ENCODE results near the gene ERBIN. TPM values are rescaled to one million over a fixed set of nuclear protein-coding genes. Genes with fewer than 3 reads are reported as not detected.
A peak's percentile ranks its signal among the peaks of the same experiment; 100 is the strongest.

ERBIN gene
- total RNA-seq, 1 experiment from 2014 or later = 38.9 TPM

DNA sequence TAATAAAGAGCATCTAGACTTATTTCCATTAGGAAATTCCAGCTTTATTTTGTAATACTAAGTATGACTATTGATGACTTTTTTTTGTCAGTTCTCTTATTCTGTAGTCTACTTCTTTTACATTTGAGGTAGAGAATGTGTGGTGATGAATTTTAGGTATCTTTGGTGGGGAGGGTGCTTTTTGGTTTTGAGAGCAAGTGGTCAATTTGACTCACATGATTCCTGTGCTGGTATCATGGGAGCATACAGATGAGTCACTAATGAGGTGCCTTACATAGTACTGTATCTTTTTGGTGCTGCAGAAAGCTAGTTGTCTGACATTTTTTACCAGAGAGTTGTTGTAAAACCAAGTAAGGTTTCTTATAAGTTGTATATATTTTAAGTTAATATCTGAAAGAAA is 35.3 kb downstream of the ERBIN start:
- POLR2A ChIA-PET (ENCODE audit: unreplicated experiment) = no interaction called here

GRCh38 chr5:65967288-65968066 is 41.1 kb downstream of the ERBIN start:
- Histone ChIP-seq H3K9me2 (replicated peaks; ENCODE audit: low read length) (no peaks in the 10 kb centered on the region), H4K20me1 (ENCODE audit: low read length) (peaks cover 4% of the 10 kb centered on the region; the same call in 1 of the 2 replicates), H3K36me3 (ENCODE audit: low read depth, low read length) (no peaks in the 10 kb centered on the region), H3K27ac (ENCODE audit: low read length) (no peak overlapping the region), H3K9ac (ENCODE audit: low read length) (no peak overlapping the region), H2AFZ (ENCODE audit: low read length) (no peak overlapping the region), H3K4me2 (ENCODE audit: low read length) (no peak overlapping the region), H3F3A (ENCODE audit: low read length, unreplicated experiment) (no peaks in the 10 kb centered on the region), H3K4me3 (ENCODE audit: low read length) (no peak overlapping the region), H3K4me1 (ENCODE audit: insufficient read depth, low read length) (no peaks in the 10 kb centered on the region), H3K79me2 (ENCODE audit: low read length) (peaks cover 95% of the 10 kb centered on the region), H3K27me3 (ENCODE audit: low read length) (no peaks in the 10 kb centered on the region), H3K9me3 (ENCODE audit: low read length) (no peaks in the 10 kb centered on the region)
- intact Hi-C loops (cut with micrococcal nuclease) = no loop called here
- ATAC-seq (no peak), DNase-seq (no peak)
- CTCF ChIA-PET = no interaction called here
- no peak for TF ChIP-seq CTCF (conservative IDR thresholded peaks at IDR 0.05; ENCODE audit: low read depth, low read length)
- no peak for TF ChIP-seq EZH2 (IDR thresholded peaks at IDR 0.05; ENCODE audit: low read length, unreplicated experiment)
- no peak for TF ChIP-seq EZH2phosphoT487 (IDR thresholded peaks at IDR 0.05; ENCODE audit: borderline replicate concordance, low read length)
- no TSS peak for BruUV-seq (replicated peaks)
- POLR2A ChIA-PET (ENCODE audit: unreplicated experiment) = interaction anchor here (0.7 kb wide), 1 partner anchor 256 kb away, joined by 3 read pairs; no protein-coding TSS in a partner anchor

More for the DNA sequence above, 35.3 kb downstream of the ERBIN start:
- no peaks in the 10 kb centered on the region for H3K36me3 ChIP-seq (ENCODE audit: low read depth, low read length)
- H3K4me1 ChIP-seq (ENCODE audit: insufficient read depth, low read length) = no peaks in the 10 kb centered on the region
- intact Hi-C loops (cut with micrococcal nuclease) = no loop called here
- no peak for ATAC-seq
- H3F3A ChIP-seq (ENCODE audit: low read length, unreplicated experiment) = no peaks in the 10 kb centered on the region
- no peak overlapping the region for H3K4me3 ChIP-seq (ENCODE audit: low read length)
- no peaks in the 10 kb centered on the region for H3K27me3 ChIP-seq (ENCODE audit: low read length)
- H3K9ac ChIP-seq (ENCODE audit: low read length) = no peak overlapping the region
- peaks cover 9% of the 10 kb centered on the region; the same call in 1 of the 2 replicates for H4K20me1 ChIP-seq (ENCODE audit: low read length)
- no peak overlapping the region for H3K27ac ChIP-seq (ENCODE audit: low read length)
- H2AFZ ChIP-seq (ENCODE audit: low read length) = no peak overlapping the region
- no peaks in the 10 kb centered on the region for H3K9me3 ChIP-seq (ENCODE audit: low read length)
- H3K9me2 ChIP-seq (replicated peaks; ENCODE audit: low read length) = no peaks in the 10 kb centered on the region
- no TSS peak for BruUV-seq (replicated peaks)
- no peak for TF ChIP-seq EZH2 (IDR thresholded peaks at IDR 0.05; ENCODE audit: low read length, unreplicated experiment)
- no peak for TF ChIP-seq CTCF (conservative IDR thresholded peaks at IDR 0.05; ENCODE audit: low read depth, low read length)
- no peak for TF ChIP-seq EZH2phosphoT487 (IDR thresholded peaks at IDR 0.05; ENCODE audit: borderline replicate concordance, low read length)
- CTCF ChIA-PET = no interaction called here
- H3K4me2 ChIP-seq (ENCODE audit: low read length) = no peak overlapping the region
- H3K79me2 ChIP-seq (ENCODE audit: low read length) = peaks cover 84% of the 10 kb centered on the region
- DNase-seq = peak; percentile 8

Data from PC-3 (cell line).